ENCODE measurements around the gene ATRX.
"Not testable (repeated sequence)": the region's sequence is repeated elsewhere in the genome, so short reads cannot be mapped to it uniquely, and the experiment has no call there.

ATRX gene

DNA sequence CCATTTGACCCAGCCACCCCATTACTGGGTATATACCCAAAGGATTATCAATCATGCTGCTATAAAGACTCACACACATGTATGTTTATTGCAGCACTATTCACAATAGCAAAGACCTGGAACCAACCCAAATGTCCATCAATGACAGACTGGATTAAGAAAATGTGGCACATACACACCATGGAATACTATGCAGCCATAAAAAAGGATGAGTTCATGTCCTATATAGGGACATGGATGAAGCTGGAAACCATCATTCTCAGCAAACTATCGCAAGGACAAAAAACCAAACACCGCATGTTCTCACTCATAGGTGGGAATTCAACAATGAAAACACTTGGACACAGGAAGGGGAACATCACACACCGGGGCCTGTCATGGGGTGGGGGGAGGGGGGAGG lies 59.9 kb downstream of the ATRX start:
- not testable (repeated sequence) for DNase-seq

- DNase-seq: no peak
Measured at GRCh38 chrX:77723681-77724080, 62.3 kb downstream of the ATRX start.

GRCh38 chrX:77719388-77719787 lies 66.6 kb downstream of the ATRX start:
- DNase-seq: no peak

DNA sequence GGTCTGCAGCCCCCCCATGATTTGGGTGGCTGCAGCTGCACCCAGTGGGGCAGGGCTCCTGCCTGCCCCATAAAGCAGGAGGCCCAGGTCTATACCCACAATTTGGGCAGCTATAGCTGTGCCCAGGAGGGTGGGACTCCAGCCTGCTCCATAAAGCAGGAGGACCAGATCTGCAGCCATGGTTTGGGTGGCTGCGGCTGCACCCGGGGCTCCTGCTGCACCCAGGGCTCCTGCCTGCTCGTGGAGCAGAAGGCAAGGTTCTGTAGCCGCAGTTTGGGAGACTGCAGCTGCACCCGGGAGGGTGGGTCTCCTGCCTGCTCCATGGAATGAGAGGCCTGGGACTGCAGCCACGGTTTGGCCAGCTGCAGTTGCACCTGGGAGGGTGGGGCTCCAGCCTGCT lies 81.1 kb downstream of the ATRX start:
- DNase-seq: no peak

DNA sequence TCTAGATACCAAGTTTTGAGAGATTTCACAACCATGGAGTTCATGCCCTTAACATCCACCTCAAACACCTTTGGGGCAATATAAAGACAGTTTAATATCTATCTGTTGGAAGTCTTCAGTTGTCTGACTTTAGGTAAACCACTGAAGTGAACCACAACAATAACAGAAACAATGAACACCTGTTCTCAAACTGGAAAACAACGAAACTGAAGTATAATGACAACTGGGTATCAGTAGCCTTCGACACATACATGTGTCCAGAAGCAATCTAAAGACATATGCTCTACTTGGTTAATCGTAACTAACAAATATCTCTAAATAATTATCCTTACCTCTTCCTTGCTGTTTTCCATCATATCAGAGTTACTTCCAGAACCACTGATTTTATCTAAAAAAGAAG lies 87.8 kb downstream of the ATRX start:
- no peak for DNase-seq

DNA sequence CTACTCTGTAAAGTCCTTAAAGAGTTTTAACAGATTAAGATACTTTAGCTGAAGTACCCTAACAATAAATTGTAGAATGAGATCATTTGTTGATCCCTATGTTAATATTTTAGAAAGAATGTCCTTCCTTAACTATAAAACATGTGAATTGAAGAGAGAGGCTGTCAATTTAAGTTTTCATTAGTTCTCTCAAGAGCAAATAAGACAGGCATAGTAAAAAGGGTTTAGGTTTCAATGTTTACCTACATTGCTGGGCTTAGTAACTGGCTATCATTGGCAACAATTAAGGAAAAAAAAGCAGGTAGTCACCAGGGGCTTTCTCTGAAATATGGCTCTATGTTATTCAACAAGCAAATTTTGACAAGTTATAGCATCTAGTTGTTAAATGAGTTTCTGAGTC lies 91.5 kb downstream of the ATRX start:
- no peak for DNase-seq

- DNase-seq: no peak
Measured at GRCh38 chrX:77693594-77693993, 92.4 kb downstream of the ATRX start.

DNA sequence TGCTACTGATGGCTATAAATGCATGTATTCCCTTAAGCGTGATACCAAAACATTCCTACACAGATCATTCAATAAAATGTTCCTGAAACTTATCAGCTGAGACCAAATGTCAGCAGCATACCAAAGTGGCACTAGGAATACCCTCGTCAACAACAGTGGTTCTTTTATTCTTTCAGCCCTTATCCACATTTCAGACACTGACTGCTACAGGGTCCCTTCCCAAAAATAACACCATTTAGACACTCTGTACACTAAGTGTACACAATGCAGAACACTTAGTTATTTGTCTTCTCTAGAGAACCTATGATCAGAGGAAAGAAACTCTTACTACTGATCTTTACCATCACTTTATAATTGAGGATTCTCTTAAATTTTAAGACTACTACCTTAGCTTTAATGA lies 94.1 kb downstream of the ATRX start:
- DNase-seq: no peak

DNA sequence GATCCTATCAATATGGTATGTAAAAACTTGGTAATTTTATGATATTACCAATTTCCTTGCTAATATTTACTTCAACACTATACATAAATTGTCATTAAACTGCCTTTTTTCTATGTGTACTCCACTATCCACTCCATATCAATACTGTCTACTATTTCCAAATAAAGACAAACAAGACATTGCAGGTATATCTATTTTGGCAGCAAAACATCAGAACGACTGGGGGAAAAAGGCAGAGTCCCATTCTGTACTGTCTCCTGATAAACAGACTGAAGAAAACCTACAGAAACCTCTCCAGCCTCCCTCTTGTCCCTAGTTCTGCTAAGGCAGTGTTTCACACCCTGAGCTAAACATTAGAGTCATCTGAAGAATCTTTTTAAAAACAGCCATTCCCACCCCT lies 96.6 kb downstream of the ATRX start:
- DNase-seq: no peak

DNA sequence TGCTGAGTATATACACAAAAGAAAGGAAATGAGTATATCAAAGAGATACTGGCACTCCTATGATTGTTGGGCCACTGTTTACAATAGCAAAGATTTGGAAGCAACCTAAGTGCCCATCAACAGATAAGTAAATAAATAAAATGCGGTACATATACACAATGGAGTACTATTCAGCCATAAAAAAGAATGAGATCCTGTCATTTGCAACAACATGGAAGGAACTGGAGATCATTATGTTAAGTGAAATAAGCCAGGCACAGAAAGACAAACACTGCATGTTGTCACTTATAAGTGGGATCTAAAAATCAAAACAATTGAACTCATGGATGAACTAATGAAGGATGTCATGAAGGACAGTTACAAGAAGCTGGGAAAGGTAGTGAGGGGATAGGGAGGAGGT lies 100.3 kb downstream of the ATRX start:
- DNase-seq: not testable (repeated sequence)

DNA sequence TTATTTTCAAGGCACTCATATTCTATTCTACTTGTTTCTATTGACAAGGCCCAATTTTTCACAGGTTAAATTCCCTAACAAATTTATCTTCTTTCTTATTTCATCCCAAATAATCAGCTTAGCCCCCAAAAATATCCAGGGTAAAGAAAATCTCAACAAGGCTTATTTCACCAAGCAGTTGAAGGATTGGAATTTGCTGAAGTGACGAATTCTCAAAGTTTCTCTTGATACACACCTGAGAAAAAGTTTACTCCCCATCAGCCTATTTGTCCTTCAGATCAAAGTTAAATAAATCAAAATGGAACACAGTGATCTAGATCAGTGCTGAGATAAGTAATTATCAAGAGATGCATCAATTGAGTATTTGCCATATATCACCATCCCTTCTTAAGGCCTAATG lies 106.9 kb downstream of the ATRX start:
- no peak for DNase-seq

DNA sequence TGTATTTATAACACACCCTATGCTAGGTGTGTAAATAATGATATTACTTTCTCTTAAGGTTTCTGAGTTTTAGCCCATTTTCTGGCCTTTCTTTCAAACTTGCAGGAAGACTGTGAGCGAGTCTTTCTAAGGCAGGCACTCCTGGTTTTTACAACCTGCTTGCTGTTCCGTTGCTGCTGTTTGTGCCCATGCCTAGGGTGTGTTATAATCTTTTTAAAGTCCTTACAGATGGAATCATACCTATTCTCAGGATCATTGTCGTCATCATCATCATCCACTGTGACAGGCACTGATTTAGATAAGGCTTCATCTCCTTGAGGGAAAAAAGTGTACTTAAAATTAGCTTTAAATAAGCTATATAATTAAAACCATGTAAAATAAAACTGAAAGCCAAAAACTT lies 110.0 kb downstream of the ATRX start:
- DNase-seq: no peak

GRCh38 chrX:77668391-77669237 lies 117.4 kb downstream of the ATRX start:
- peak; percentile 16 for DNase-seq

DNA sequence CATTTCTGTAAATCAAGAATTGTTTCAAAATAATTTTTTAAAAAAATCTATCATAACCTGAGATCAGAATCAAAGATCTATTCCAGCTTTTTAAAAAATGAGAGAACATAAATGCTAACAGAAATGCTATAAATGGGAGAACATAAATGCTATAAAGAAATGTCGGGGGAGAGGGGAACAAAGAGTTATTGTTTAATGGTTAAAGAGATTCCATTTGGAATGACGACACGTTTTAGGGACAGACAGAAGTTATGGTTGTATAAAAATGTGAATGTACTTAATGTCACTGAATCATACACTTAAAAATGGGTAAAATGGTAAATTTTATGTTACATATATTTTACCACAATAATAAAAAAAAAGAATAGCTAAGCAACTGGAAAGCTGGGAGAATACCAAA lies 127.1 kb downstream of the ATRX start:
- no peak for DNase-seq

GRCh38 chrX:77652095-77652494 lies 133.9 kb downstream of the ATRX start:
- no peak for DNase-seq

DNA sequence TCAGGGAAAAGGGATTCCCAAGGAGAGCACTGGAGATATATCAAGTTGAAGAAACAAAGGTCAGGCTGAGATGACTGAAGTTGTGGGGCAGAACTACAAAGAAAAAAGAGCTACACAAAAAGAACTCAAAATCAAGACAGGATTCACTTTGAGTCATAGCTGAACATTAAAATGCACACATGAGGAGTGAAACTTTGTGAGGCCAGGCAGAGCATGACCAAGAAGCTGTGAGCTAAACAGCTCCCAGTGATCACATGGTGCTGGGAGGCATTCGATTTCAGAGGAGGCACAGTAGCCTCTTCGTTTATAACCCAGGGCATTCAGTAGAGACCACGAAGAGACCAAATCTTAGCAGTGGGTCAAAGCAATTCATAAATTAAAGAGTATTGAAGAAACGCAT lies 145.3 kb downstream of the ATRX start:
- DNase-seq: no peak

DNA sequence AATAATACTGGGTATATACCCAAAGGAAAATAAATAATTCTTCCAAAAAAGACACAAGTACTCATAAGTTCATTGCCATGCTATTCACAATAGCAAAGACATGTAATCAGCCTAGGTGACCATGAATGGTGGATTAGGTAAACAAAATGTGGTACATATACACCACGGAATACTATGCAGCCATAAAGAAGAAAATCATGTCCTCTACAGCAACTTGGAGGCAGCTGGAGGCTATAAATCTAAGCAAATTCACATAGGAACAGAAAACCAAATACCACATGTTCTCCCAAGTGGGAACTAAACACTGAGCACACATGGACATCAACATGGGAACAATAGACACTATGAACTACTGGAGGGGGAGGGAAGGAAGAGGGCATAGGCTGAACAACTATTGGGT lies 146.2 kb downstream of the ATRX start:
- DNase-seq: no peak

GRCh38 chrX:77638397-77638796 lies 147.6 kb downstream of the ATRX start:
- DNase-seq: no peak

- no peak for DNase-seq
Measured at GRCh38 chrX:77635373-77635772, 150.6 kb downstream of the ATRX start.

GRCh38 chrX:77628294-77629025 lies 157.6 kb downstream of the ATRX start:
- no peak for DNase-seq

- no peak for DNase-seq
Measured at GRCh38 chrX:77622672-77623071, 163.3 kb downstream of the ATRX start.

DNA sequence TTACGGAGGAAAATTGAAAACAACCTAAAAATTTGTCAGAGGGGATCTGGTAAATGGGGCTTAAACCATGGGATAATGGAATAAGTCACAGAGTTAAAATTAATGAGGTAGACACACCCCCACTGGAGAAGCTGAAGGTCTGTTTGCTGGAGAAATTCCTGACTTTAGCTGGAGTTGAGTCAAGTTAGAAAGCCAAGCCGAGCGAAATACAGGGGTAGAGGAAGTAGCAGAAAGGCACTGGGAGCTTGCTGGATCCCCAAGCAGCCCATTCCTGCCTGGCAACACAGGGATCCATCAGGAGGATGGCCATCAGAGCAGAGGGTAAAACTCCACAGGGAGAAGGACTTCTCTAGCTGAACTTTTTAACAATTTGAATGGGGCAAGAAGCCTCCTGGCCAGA lies 163.8 kb downstream of the ATRX start:
- no peak for DNase-seq

DNA sequence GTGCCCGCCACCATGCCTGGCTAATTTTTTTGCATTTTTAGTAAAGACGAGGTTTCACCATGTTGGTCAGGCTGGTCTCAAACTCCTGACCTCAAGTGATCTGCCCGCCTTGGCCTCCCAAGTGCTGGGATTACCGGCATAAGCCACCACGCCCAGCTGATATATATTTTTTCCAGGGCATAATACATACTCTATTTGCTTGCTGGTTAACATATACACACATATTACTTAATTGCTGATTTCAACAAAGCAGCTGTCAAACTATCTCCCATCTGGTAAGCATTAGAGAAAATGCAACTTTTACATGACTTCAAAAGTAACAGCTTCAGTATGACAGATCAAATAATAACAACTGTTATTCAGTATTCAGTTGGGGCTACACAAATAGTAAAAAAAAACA lies 164.6 kb downstream of the ATRX start:
- not testable (repeated sequence) for DNase-seq

GRCh38 chrX:77617206-77617605 lies 168.8 kb downstream of the ATRX start:
- no peak for DNase-seq

All from fibroblast of skin of abdomen (primary cell).